ENCODE results near the gene RBM39. TPM values are rescaled to one million over a fixed set of nuclear protein-coding genes. Genes with fewer than 3 reads are reported as not detected.

Gene RBM39
- total RNA-seq, 1 experiment from 2014 or later, result 347 TPM

- Histone ChIP-seq H2AFZ (ENCODE audit: low read length) (no peak overlapping the region), H3K27me3 (ENCODE audit: insufficient read depth, low read length) (no peaks in the 10 kb centered on the region), H4K8ac (replicated peaks; ENCODE audit: insufficient read length, low read depth, low read length) (no peak overlapping the region), H4K91ac (ENCODE audit: insufficient read length, low read depth, low read length) (no peak overlapping the region), H3K9me3 (ENCODE audit: control insufficient read depth, low read depth, low read length) (no peaks in the 10 kb centered on the region), H3K9ac (ENCODE audit: extremely low read depth, insufficient read length, low read length) (no peak overlapping the region), H2BK12ac (ENCODE audit: insufficient read length, low read depth, low read length) (no peak overlapping the region), H2BK20ac (ENCODE audit: low read depth, low read length, poor library complexity, severe bottlenecking) (no peak overlapping the region), H3K23me2 (ENCODE audit: insufficient read length, low read depth, low read length, poor library complexity, severe bottlenecking) (peaks cover 8% of the 10 kb centered on the region), H3T11ph (ENCODE audit: low read length) (no peak overlapping the region), H3K56ac (ENCODE audit: insufficient read length, low read depth, low read length) (no peak overlapping the region), H2BK15ac (ENCODE audit: low read depth, low read length) (no peak overlapping the region), H2BK120ac (ENCODE audit: low read depth, low read length, poor library complexity, severe bottlenecking) (no peak overlapping the region), H3K27ac (ENCODE audit: insufficient read length, low read depth, low read length) (no peak overlapping the region), H3K14ac (ENCODE audit: insufficient read depth, low read length) (no peak overlapping the region), H3K79me2 (ENCODE audit: insufficient read depth, low read length) (no peaks in the 10 kb centered on the region), H3K18ac (ENCODE audit: insufficient read length, low read depth, low read length) (no peak overlapping the region), H3K79me1 (ENCODE audit: insufficient read depth, low read depth, low read length, poor library complexity, severe bottlenecking) (no peaks in the 10 kb centered on the region), H3K4ac (ENCODE audit: low read depth, low read length) (no peak overlapping the region), H4K5ac (ENCODE audit: insufficient read length, low read depth, low read length) (no peak overlapping the region), H3K4me2 (ENCODE audit: insufficient read depth, insufficient read length, low read length) (no peak overlapping the region), H3K4me1 (ENCODE audit: insufficient read depth, low read length) (no peaks in the 10 kb centered on the region), H2AK5ac (ENCODE audit: insufficient read length, low read length) (no peak overlapping the region), H3K23ac (ENCODE audit: insufficient read length, low read depth, low read length) (no peak overlapping the region), H2BK5ac (ENCODE audit: insufficient read length, low read length) (no peak overlapping the region), H4K20me1 (ENCODE audit: control insufficient read depth, insufficient read depth, insufficient read length) (no peaks in the 10 kb centered on the region)
- WGBS (ENCODE audit: extremely low coverage, insufficient read length, low lambda C conversion rate), result no CpG with 5 or more reads among the region's 4 CpGs
- Mint-ChIP-seq H3K4me3 (no peak overlapping the region), H3K27me3 (ENCODE audit: low read depth) (peaks cover 2% of the 10 kb centered on the region; the same call in 1 of the 2 replicates), H3K9me3 (no peaks in the 10 kb centered on the region), H3K36me3 (ENCODE audit: insufficient read depth in 1 of 3, low read depth in 3 of 3) (peaks cover 27 to 59% (median 47%) of the 10 kb centered on the region in 3 experiments; a peak in 6 of 7 replicates), H3K27ac (peak overlapping the region in 1 of 3 experiments; percentile 95; a peak in 2 of 7 replicates), H3K4me1 (peaks cover 10 to 12% of the 10 kb centered on the region in 2 experiments)
- no peak for TF ChIP-seq CTCF (conservative IDR thresholded peaks at IDR 0.05)
- DNase-seq, result no peak
These were observed 39.0 kb downstream of the RBM39 start for GRCh38 chr20:35702824-35703695.

Measured in H9 (cell line).